NCI-H128 (cell line): ENCODE measurements around the gene COL2A1.
"Not testable (repeated sequence)": the region's sequence is repeated elsewhere in the genome, so short reads cannot be mapped to it uniquely, and the experiment has no call there.

Source experiments
- DNase-seq: peaks from one replicate; lab custom pipeline; 2025; ENCODE audit not compliant: unreplicated experiment; lab: John Stamatoyannopoulos, UW

The COL2A1 gene

DNA sequence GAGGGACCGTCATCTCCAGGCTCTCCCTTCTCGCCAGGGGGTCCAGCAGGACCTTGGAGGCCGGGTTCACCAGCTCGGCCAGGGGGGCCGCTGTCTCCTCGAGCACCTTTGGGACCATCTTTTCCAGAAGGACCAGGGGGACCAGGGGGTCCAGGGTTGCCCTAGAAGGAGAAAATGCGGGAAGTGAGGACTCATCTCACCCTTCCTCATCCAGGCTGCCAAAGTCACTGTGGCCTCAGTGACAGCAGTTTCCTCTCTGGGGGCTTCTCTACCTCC, 25.7 kb downstream of the COL2A1 start:
- no peak for DNase-seq

DNA sequence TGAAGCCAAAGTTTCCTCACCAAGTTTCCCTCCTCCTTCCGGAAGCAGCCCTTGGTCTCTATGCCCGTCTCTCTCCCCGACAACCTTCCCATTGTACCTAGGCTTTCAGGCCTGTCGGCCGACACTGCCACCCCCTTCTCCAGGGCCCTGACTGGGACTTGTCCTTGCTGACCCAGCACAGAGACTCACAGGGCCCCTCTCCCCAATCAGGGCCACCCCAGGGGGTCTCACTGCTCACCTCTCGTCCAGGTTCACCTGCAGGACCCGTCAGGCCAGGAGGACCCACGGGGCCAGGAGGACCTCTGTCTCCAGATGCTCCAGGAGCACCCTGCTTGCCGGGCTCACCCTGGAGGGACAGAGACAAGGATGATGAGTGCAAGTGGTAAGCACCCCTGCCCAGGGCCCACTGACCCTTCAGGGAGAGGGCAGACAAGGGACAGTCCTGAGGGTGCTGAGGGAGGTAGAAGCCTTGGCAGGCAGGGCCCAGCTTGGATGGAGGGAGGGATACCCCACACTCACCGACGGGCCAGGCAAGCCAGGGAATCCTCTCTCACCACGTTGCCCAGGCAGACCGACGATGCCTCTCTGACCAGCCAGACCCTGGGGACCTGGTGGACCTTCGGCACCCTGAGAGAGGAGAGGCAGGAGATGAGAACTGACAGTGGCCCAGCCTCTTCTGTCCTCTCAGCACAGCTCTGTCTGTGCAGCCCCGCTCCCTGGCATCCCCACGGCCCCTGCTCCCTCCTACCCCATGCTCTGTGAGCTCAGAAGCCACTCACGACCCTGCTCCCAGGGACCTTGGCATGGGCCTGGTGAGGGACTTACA, 26.3 kb downstream of the COL2A1 start:
- DNase-seq: no peak

- no peak for DNase-seq
Observed at GRCh38 chr12:47977046-47977771, 27.1 kb downstream of the COL2A1 start.

- DNase-seq: no peak
Observed at GRCh38 chr12:47975816-47976215, 28.5 kb downstream of the COL2A1 start.

- no peak for DNase-seq
Observed at GRCh38 chr12:47975036-47975620, 29.1 kb downstream of the COL2A1 start.

GRCh38 chr12:47973870-47974269, 30.4 kb downstream of the COL2A1 start:
- DNase-seq: no peak

- DNase-seq: no peak
Observed at GRCh38 chr12:47972895-47973294, 31.4 kb downstream of the COL2A1 start.

DNA sequence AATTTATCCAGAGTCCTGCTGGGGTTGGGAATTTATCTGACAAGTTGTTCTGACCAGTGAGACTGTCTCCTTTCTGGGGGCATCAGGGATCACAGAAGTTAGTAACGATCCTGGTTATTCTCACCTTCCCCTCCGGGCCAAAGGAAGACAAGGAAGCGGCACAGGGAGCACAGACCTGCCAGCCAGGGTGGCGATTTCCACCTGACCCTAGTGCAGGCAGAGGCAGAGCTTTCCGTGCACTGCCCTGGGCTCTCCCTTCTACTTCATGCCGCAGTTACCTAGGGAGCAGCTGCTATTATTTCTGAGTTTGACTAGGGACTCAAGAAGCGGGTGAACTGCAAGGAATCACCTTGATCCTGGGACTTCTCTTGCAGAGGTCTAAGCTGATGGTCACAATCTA, 33.4 kb downstream of the COL2A1 start:
- DNase-seq: no peak

GRCh38 chr12:47969845-47970244, 34.4 kb downstream of the COL2A1 start:
- no peak for DNase-seq

- no peak for DNase-seq
Observed at GRCh38 chr12:47967461-47968321, 36.6 kb downstream of the COL2A1 start.

GRCh38 chr12:47965581-47965980, 38.7 kb downstream of the COL2A1 start:
- no peak for DNase-seq

- no peak for DNase-seq
Observed at GRCh38 chr12:47964106-47964728, 40.1 kb downstream of the COL2A1 start.

DNA sequence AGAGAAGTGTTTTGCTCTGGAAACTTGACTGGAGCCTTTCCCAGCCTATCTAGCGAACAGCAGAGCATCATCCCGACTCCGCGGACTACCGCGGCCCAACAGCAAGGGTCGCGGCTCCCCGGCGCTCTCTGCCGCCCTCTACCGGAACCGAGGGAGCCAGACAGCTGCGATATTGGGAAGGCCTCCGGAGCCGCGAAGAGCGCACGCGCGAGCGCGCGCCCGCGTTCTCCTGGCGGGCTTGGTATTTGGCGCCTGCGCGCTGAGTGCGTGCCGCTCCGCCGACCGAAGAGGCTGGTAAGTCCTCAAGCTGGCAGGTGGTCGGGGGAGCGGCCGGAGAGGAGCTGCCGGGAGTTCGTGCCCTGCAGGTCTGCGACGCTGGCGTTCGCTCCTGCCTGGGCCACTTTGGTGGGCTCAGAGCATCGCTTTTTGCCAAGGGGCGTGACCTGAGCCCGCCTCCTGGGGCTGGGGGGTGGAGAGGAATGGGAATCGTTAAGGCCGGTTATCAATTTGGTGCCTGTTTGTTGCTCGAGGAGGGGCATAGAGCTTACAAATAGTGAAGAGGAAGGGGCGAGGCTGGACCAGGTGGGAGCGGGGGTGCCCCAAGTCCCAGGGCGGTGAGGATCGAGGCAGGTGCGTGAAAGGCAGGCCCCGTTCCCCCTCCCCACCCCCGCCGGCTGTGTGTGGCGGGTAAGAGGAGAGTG, 40.8 kb downstream of the COL2A1 start, which contains the start of gene TMEM106C:
Gene TMEM106C, plus strand, starts transcription at position 257 of the 701 bp plus-strand sequence. CDS start 641 bp downstream, outside the sequence.
- DNase-seq: peak; percentile 91

DNA sequence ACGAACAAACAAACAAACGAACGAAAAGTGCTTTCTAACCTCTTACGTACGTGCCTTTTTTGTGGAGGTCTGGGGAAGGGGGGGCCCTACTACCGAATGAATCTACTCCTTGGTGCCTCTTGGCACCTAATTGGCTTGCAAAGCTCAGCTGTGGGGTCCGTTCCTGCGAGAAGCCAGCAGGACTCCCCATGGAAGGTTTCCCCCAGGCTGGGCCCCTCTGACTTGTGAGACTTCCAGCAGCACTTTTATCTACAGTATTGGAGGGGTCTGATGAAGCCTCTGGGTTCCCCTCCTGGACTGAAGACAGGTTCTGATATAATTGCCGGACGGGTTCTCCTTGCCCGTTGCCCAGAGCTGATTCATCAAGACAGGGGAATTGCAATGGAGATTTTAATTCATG, 42.1 kb downstream of the COL2A1 start:
- no peak for DNase-seq

GRCh38 chr12:47957671-47958070, 46.6 kb downstream of the COL2A1 start:
- not testable (repeated sequence) for DNase-seq

- no peak for DNase-seq
Observed at GRCh38 chr12:47955059-47955458, 49.2 kb downstream of the COL2A1 start.

DNA sequence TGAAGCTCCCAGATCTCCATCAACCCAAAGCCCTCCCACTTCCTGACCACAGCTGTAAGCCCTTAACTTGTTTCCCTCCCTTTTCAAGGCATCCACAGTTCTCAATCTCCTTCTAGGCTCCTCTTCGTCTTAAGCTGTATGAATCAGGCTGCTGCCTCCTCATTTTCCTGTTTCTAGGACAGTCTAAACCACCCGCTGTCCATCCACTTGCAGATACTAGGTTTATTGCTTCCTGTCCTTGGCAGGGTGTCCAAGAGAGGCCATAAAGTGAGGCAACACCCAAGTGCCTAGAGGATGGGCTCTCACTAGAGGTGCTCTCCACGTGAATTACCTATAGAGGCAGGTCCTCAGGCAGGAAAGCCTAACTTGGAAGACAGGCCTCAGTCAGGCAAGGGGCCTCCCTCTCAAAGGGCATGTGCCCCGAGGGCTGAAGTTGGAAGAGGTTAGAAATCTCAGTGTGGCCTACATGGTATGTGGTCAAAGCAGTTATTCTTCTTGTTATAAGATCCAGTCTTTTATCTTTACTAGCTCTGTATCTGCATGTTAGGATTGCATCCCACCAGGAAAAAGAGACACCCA, 49.7 kb downstream of the COL2A1 start:
- no peak for DNase-seq

GRCh38 chr12:47954058-47954457, 50.2 kb downstream of the COL2A1 start:
- no peak for DNase-seq

- DNase-seq: no peak
Observed at GRCh38 chr12:47950856-47951468, 53.3 kb downstream of the COL2A1 start.
